ENCODE data around the gene NTSR2.

NTSR2 gene, protein sequence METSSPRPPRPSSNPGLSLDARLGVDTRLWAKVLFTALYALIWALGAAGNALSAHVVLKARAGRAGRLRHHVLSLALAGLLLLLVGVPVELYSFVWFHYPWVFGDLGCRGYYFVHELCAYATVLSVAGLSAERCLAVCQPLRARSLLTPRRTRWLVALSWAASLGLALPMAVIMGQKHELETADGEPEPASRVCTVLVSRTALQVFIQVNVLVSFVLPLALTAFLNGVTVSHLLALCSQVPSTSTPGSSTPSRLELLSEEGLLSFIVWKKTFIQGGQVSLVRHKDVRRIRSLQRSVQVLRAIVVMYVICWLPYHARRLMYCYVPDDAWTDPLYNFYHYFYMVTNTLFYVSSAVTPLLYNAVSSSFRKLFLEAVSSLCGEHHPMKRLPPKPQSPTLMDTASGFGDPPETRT

DNA sequence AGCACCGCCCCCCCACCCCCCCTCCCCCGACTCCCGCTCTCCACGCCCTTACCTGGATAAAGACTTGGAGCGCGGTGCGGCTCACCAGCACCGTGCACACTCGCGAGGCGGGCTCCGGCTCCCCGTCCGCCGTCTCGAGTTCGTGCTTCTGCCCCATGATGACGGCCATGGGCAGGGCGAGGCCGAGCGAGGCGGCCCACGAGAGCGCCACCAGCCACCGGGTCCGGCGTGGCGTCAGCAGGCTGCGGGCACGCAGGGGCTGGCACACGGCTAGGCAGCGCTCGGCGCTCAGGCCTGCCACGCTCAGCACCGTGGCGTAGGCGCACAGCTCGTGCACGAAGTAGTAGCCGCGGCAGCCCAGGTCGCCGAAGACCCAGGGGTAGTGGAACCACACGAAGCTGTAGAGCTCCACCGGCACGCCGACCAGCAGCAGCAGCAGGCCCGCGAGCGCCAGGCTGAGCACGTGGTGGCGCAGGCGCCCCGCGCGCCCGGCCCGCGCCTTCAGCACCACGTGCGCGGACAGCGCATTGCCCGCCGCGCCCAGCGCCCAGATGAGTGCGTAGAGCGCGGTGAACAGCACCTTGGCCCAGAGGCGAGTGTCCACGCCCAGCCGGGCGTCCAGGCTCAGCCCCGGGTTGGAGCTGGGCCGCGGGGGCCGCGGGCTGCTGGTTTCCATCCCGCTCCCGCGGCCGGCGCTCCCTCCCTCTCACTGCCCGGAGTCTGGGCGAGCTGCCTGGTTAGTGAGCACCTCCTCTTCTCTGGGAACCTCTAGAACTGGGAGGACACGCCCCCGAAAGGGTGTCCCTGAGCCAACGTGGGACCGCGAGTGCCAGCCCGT lies at the start of gene NTSR2:
Gene NTSR2 (minus strand): TSS at position 742 of the 838 bp plus-strand sequence. CDS start 66 bp downstream, at position 676.
- TF ChIP-seq, protein P1, sequence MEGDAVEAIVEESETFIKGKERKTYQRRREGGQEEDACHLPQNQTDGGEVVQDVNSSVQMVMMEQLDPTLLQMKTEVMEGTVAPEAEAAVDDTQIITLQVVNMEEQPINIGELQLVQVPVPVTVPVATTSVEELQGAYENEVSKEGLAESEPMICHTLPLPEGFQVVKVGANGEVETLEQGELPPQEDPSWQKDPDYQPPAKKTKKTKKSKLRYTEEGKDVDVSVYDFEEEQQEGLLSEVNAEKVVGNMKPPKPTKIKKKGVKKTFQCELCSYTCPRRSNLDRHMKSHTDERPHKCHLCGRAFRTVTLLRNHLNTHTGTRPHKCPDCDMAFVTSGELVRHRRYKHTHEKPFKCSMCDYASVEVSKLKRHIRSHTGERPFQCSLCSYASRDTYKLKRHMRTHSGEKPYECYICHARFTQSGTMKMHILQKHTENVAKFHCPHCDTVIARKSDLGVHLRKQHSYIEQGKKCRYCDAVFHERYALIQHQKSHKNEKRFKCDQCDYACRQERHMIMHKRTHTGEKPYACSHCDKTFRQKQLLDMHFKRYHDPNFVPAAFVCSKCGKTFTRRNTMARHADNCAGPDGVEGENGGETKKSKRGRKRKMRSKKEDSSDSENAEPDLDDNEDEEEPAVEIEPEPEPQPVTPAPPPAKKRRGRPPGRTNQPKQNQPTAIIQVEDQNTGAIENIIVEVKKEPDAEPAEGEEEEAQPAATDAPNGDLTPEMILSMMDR (conservative IDR thresholded peaks at IDR 0.05; ENCODE audit: low read length), result no peak

DNA sequence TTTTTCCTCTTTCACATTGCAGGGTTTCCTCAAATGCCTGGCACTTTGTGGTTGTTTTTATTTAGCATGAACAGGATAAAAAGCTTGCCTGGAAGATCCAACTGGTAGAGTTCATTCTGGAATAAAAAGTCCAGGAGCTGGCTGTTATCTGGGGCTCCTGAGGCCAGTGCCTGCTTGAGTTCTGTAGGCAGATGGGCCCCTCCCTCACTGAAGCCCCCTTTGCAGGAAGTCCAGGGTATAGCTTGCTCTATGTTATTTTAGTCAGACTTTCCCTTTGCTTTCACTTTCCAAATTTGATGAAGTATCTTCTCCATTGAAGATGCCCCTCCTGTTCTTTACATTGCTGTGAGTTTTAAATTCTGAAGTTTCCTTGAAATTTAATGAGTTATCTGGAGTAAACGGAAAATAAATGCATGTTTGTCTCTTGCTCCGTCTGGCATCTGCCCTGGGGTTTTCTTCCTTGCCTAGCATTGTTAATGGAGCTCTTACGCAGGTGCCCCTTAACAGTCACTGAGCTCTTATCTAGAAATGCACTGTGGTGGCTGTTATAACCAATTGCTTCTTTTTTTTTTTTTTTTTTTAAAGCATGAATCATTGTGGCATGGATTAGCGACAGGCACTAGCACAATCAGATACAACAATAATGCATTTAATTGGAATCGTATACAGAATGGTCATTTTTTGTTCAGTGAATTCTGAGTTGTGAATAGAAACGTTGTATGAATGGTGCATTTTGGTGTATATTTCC lies 49.4 kb upstream of the NTSR2 start:
- H3K4me3 ChIP-seq (ENCODE audit: low read length), result no peak overlapping the region
- no peak for DNase-seq (ENCODE audit: low read depth)
- TF ChIP-seq, protein P1 (conservative IDR thresholded peaks at IDR 0.05; ENCODE audit: low read length), result no peak

More for the DNA sequence above, at the start of gene NTSR2:
- H3K4me3 ChIP-seq (ENCODE audit: low read length), result no peak within 1 kb of the TSS
- DNase-seq (ENCODE audit: low read depth), result peak; percentile 39

DNA sequence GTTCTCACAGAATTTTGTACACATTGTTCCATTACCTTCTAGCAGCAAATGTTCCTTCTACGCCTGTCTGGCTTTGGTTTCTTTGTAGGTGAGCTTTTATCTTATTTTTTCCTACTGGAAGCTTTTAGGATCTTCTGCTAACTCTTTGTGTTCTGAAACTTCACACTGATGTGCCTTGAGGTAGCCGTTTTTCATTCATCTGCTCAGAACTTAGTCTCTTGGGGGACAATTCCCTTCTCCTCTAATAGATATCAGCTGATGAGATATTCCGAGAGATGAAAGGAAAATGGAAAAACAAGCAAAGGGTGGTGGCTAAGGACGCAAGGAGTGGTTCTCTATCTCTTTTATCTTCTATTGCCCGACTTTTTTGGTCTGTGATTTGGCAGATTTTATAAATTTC lies 48.6 kb upstream of the NTSR2 start:
- DNase-seq (ENCODE audit: low read depth), result no peak
- H3K4me3 ChIP-seq (ENCODE audit: low read length), result no peak overlapping the region
- TF ChIP-seq, protein P1 (conservative IDR thresholded peaks at IDR 0.05; ENCODE audit: low read length), result no peak

DNA sequence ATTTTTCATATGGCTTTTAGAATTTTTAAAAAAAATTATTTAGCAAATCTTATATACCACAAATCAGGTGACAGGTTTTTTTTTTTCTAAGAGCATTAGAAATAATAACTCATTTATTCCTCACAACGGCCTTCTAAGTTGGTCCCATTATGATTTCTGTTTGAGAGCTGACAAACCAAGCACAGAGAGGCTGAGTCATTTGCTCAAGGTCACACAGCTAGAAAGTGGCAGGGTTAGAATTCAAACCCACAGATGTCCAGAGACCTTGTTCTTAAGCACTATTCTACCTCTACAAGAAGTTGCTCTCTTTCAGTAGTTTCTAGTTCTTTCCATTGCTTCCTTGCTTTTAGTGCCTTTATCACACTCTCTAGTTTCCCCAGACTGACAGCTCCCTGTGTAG lies 47.6 kb upstream of the NTSR2 start:
- DNase-seq (ENCODE audit: low read depth), result no peak
- TF ChIP-seq, protein P1 (conservative IDR thresholded peaks at IDR 0.05; ENCODE audit: low read length), result no peak

DNA sequence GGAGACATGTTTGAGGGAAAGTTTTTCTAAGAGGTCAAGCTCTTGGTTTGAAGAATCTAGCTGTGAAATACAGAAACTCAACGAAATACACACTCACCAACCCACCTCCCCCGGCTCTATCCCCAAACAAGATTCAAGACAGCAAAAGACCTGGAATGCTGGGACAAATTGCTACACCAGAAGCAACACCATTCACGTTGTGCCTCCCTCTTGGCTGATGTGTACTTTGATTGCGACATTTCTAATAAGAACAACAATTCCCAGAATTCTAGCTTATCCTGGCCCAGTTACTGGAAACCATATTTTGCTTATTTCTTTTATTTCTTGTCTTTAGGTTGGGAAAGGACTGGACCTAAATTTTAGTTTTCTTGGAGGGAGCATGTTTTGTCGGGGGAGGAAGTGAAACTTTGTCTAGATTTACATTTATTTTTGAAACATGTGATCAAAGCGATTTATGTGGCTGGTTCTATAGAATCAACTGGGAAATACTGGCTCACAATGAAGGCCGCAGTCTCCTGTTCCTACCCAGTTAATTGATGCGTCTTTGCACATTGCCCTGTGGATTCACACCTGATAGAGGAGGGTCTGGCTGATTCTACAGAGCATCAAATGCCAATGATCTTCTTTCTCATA lies 46.8 kb upstream of the NTSR2 start:
- DNase-seq (ENCODE audit: low read depth), result peak; percentile 71
- H3K4me3 ChIP-seq (ENCODE audit: low read length), result no peak overlapping the region
- TF ChIP-seq, protein P1 (conservative IDR thresholded peaks at IDR 0.05; ENCODE audit: low read length), result no peak

More for the DNA sequence above, 47.6 kb upstream of the NTSR2 start:
- H3K4me3 ChIP-seq (ENCODE audit: low read length), result no peak overlapping the region

DNA sequence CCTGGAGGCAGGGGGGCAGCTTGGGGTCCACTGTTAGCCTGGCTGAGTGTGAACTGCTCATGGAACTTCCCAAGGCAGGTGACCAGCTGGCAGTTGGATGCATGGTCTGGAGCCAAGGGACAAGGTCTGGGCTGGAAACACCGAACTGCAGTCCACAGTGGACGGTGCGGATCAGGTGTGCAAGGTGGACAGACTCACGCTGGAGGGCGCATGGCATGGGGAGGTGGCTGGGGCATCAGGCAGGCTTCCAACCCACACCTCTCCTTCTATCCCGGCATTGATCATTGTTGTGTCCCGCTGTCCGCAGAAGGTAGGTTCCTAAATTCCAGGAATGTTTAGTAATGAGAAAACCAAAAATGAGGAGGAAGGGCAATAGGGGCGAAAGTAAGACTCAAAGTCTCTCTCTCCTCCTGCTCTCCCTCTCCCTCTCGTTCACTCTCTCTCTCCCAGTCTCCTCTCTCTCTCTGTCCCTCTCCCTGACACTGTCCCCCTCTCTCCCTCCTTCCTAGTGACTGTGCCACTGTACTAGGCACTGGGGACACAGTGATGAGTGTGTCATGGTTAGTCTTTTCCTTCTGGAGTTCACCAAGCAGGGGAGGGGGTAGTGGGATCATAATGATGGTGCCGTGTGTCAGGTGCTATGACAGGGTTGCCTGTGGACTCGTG lies 46.1 kb upstream of the NTSR2 start:
- no peak for DNase-seq (ENCODE audit: low read depth)
- TF ChIP-seq, protein P1 (conservative IDR thresholded peaks at IDR 0.05; ENCODE audit: low read length), result no peak

More for the DNA sequence above, 46.1 kb upstream of the NTSR2 start:
- H3K4me3 ChIP-seq (ENCODE audit: low read length), result no peak overlapping the region
